GM12891 (cell line): ENCODE results near the gene IRAG1.

Experiments used
- DNase-seq: peaks from one replicate; pipeline ENCODE4 v3.0.0; 2011; ENCODE audit warnings: low spot score; ENCODE audit not compliant: insufficient read length
- FAIRE-seq: peaks from 2 replicates; lab custom pipeline; 2011; peaks lifted over from hg19 to GRCh38; lab: Jason Lieb, UNC
- PAX5 ChIP-seq: IDR thresholded peaks from 2 replicates; pipeline ENCODE4 v1.6.1; 2011; ENCODE audit warnings: low read length, moderate library complexity, mild to moderate bottlenecking; ENCODE audit not compliant: insufficient read depth, severe bottlenecking
- POLR2A ChIP-seq: IDR thresholded peaks from 2 replicates; pipeline ENCODE4 v1.6.1; 2011; ENCODE audit warnings: low read depth, low read length, control low read depth
- POLR2AphosphoS5 ChIP-seq: IDR thresholded peaks from 2 replicates; pipeline ENCODE4 v1.6.1; 2011; ENCODE audit warnings: low read depth, low read length, control low read depth
- POU2F2 ChIP-seq: IDR thresholded peaks from 2 replicates; pipeline ENCODE4 v1.6.1; 2011; ENCODE audit warnings: low read depth, mild to moderate bottlenecking, control low read depth, low read length, moderate library complexity
- SPI1 ChIP-seq: IDR thresholded peaks from 2 replicates; pipeline ENCODE4 v1.6.1; 2011; ENCODE audit warnings: low read depth, low read length, control low read depth
- TAF1 ChIP-seq: IDR thresholded peaks from 2 replicates; pipeline ENCODE4 v1.6.1; 2011; ENCODE audit warnings: low read depth, low read length, control low read depth

The IRAG1 gene

DNA sequence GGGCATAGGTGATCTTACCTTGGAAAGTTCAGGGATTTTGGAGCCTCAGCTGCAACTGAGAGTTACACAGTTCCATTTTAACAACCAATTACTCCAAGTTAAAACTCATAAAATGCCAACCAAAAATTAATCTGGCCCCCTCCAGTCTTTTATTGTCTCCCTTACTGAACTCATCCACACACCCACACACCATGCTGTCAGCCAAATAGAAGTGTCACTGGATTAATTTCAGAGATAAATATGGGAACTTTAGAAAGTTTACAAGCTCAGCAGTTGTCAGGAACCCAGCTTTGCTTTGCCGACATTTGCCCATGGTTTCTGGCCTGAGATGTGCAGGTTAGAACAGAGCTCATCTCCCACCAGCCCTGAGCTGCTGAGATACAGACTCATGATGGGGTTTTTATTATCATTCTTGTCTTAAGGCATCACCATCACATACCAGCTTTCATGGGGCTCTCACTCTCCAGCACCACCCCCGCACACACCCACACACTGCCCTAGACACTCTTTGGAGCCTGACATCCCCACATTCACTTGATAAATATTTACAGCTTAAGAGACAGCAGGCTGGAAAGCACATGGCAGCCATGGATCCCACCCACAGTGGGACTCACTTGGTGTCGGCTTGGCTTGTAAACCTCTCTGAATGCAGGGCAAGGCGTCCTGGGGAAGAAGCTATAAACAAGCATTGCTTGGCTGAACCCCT, 33.7 kb upstream of the IRAG1 start:
- FAIRE-seq (no peak), DNase-seq (no peak)
- no peak for TF ChIP-seq PAX5
- TF ChIP-seq SPI1, result no peak
- TF ChIP-seq TAF1, result no peak
- no peak for TF ChIP-seq POLR2AphosphoS5

DNA sequence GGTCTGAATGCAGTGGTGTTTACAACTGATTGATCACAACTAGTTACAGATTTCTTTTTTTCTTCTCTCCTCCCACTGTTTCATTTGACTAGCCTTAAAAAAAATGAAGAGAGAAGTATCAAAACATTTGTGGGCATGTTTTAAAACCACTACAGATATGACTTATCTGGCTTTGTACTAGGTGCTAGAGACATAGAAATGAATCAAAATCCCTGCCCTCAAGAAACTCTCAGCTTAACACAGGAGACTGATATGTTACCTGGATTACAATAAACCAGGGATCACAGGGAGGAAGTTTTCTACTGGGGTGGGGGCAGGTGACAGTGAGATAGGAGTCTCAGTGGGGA, 32.3 kb upstream of the IRAG1 start:
- FAIRE-seq (no peak), DNase-seq (no peak)
- TF ChIP-seq TAF1 (no peak), SPI1 (no peak)

DNA sequence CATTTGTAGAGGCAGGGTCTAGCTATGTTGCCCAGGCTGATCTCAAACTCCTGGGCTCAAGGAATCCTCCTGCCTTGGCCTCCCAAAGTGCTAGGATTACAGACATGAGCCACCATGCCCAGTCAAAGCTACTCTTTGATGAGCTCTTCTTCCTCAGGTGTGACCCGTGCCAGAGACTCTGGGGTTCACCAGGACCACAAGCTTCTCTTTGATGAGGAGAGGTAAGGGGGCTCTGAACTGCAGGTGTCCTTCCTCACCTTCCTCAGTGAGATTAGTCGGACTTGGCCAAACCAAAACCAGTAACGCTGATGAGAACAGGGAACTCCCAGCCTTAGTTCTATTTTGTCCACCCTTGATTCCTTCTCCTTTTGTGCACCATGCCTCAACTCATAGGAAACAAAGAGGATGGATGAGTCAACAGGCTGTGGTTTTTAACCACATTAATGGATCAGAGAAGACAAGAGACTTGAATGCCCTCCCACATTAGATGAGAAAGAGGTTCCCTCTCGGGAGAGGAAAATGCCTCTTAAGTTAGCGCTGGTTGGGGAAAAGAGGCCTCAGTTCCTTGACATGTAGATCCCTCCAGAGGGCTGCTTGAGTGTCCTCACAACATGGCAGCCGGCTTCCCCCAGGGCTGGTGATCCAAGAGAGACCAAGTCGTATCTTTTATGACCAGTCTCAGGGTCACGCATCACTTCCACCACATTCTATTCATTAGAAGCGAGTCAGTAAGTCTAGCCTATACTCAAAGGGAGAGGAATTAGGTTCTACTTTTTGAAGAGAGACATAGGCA, 31.8 kb upstream of the IRAG1 start:
- no peak for FAIRE-seq
- no peak for DNase-seq
- no peak for TF ChIP-seq SPI1

DNA sequence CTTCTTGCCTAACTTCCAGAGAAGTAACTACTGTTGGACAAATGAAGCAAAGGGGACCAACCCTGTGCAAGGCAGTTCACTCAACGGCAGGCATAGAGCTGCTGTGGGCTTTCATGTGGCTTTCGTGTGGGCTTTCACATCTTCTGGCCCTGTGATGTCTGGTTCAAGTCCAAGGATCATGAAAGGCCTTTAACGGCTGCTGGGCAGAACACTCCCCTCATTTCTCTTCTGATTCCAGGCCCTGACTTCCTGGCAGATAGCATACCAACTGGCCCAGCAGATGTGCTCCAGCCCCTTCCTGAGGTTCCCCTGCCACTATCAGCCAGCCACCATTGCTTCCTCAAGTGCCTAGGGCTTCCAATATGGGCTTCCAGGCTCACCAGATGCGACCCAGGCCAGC, 28.8 kb upstream of the IRAG1 start:
- TF ChIP-seq TAF1 (no peak), POLR2A (no peak), POU2F2 (no peak), PAX5 (no peak), POLR2AphosphoS5 (no peak), SPI1 (no peak)
- FAIRE-seq (no peak), DNase-seq (no peak)

DNA sequence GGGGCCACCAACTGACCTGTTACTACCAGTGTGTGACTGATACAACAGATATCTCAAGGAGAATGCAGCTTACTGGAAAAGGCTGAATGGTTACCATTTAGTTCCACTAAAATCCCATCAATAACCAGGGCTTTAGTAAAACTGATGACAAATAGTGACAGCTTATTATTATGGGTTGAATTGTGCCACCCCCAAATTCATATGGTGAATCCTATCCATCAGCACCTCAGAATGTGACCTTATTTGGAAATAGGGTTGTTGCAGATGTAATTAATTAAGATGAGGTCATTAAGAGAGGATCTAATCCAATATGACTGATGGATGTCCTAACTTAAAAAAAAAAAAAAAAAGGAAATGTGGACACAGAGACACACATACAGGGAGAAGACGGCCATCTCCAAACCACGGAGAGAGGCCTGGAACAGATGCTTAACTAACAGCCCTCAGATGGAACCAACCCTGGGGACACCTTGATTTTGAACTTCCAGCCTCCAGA, 27.4 kb upstream of the IRAG1 start:
- no peak for DNase-seq
- TF ChIP-seq PAX5 (no peak), TAF1 (no peak), SPI1 (no peak), POLR2AphosphoS5 (no peak)
- no peak for FAIRE-seq

DNA sequence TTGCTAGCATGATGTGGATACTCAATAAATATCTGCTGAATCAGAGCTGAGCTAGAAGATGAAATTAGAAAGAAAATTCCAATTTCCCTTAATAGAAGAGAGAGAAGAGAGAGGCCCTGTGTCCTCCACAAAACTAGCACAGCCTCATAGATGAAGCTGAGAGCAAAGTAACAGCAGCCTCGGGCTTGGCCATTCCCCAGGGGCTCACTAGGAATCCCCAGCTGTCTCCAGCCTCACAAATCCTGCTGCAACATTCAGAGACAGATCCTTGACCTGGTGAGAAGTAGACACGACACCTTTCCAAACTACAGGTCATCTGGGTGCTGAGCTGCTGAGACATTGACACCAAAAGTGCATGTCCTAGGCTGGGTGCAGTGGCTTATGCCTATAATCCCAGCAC, 26.1 kb upstream of the IRAG1 start:
- FAIRE-seq (no peak), DNase-seq (no peak)
- TF ChIP-seq POLR2AphosphoS5, result no peak
- TF ChIP-seq POU2F2, result no peak
- TF ChIP-seq TAF1, result no peak
- TF ChIP-seq PAX5, result no peak
- TF ChIP-seq POLR2A, result no peak

DNA sequence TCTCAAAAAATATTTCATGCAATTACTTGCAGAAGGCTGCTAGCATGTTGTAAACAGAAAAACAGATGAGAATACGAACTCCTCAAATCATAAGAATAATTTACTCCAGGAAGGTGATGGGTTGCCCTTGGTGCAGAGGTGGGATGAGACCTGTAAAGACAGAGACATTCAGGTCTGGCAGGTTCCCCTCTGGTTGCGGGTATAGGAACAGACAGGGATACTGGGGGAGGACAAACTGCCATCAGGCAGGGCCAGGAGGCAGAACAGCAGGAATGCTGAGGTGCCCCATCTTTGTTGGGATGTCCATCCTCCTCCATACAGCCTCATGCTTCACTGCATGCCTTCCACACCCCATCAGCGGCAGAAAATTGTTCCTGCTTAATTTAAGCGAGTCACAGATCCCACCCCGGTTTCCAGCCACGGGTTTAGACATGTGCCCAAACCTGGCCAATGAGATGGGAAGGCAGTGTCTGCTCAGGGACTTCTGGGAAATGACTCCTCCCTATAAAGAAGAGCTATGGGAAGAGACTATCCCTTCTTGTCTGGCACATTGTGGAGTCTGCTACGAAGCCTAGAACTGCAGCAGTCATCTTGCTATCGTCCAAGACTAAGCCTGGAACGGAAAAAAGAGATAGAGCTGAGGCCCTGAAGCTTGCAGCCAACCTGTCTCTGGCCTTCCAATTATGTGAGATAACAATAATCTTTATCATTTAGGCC, 23.1 kb upstream of the IRAG1 start:
- FAIRE-seq (no peak), DNase-seq (no peak)
- TF ChIP-seq POLR2AphosphoS5 (no peak), POU2F2 (no peak), POLR2A (no peak), TAF1 (no peak), SPI1 (no peak), PAX5 (no peak)

DNA sequence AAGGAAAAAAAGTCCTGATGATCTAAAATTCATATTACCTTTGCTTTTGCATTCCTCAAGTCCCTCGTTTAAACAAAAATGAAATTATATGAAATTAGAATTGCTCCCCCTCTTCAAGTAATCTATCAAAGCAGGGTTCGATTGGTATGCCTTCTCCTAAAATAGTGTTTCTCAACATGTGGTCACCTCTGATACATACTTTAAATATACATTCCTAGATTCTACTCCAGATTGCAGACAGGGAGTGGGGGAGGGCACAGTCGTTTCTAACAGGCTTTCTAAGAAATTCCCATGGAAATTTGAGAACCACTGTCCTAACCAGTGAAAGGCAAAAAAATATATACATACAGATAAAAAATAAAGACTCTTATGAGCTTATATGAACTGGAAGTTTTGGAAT, 22.6 kb upstream of the IRAG1 start:
- DNase-seq (no peak), FAIRE-seq (no peak)
- TF ChIP-seq POLR2A (no peak), TAF1 (no peak), POLR2AphosphoS5 (no peak), PAX5 (no peak), SPI1 (no peak), POU2F2 (no peak)

DNA sequence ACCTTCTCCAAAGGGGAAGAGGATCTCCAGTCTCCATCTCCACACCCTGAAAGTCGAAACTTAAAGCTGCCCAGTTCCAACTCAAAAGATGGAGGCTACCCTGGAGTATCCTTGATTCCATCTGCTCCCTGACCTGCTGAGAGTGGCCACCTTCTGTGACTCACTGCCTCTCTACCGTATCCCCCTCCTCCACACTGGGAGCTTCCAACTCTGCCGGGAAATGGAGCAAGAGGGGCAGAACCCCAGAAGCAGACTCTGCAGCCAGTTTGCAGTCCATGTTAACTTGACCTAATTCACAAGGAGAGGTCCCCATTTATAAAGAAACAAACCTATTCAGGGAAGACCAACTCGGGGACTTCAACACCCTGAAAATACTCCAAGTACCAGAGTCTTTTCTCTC, 22.0 kb upstream of the IRAG1 start:
- DNase-seq (no peak), FAIRE-seq (no peak)
- TF ChIP-seq PAX5 (no peak), POLR2A (no peak), TAF1 (no peak), SPI1 (no peak), POU2F2 (no peak), POLR2AphosphoS5 (no peak)
